ENCODE results near the gene IVNS1ABP.
"Not testable (repeated sequence)": the region's sequence is repeated elsewhere in the genome, so short reads cannot be mapped to it uniquely, and the experiment has no call there.

IVNS1ABP gene

GRCh38 chr1:185334182-185334581 lies 17.1 kb upstream of the IVNS1ABP start:
- no peak for DNase-seq (ENCODE audit: low spot score)

- no peak for DNase-seq (ENCODE audit: low spot score)
Measured at GRCh38 chr1:185328255-185328654, 11.2 kb upstream of the IVNS1ABP start.

DNA sequence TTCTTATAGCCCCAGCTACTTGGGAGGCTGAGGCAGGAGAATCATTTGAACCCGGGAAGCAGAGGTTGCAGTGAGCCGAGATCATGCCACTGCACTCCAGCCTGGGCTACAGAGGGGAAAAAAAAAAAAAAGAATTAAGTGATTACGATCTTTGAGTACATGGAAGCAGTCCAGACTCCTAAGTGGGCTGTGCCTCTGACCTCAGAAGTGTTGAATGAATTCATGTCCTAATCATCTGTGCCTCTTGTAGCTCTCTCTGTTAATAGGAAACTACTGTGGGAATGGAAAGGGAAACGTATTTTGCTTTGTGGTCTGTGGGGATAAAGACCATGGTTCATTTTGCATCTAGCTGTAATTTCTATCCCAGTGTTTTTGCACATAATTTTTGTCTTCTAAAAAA lies 8.4 kb upstream of the IVNS1ABP start:
- DNase-seq (ENCODE audit: low spot score): no peak

DNA sequence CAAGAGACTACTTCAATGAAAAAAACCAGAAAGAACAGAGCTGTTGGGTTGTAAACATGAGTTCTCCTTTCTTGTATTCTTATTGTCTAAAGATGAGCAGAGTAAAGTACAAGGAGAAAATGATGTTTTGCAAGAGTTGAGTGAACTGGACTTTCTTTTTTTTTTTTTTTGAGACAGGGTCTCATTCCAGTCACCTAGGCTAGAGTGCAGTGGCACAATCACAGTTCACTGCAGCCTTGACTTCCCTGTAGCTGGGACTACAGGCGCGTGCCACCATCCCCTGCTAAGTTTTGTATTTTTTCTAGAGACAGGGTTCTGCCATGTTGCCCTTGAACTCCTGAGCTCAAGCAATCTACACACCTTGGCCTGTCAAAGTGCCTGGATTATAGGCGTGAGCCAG lies 7.1 kb upstream of the IVNS1ABP start:
- DNase-seq (ENCODE audit: low spot score): no peak

DNA sequence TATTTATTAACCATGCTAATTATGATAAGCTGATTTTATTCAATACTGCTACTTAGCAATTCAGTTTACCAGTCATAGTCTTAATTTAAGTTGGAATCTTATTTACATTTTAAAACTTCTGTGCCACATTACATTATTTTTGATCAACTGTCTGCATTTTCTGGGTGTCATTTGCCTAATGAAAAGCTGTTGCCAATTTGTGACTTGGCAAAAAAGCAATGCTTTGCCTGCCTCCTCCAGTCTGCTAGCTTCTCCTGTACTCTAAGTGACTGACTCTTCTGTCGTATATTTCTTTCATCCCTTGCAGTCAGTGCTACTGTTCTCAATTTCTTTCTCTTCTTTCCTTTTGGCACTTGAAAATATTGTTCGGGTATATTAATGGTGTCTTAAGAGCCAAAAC lies 5.6 kb upstream of the IVNS1ABP start:
- DNase-seq (ENCODE audit: low spot score): no peak

DNA sequence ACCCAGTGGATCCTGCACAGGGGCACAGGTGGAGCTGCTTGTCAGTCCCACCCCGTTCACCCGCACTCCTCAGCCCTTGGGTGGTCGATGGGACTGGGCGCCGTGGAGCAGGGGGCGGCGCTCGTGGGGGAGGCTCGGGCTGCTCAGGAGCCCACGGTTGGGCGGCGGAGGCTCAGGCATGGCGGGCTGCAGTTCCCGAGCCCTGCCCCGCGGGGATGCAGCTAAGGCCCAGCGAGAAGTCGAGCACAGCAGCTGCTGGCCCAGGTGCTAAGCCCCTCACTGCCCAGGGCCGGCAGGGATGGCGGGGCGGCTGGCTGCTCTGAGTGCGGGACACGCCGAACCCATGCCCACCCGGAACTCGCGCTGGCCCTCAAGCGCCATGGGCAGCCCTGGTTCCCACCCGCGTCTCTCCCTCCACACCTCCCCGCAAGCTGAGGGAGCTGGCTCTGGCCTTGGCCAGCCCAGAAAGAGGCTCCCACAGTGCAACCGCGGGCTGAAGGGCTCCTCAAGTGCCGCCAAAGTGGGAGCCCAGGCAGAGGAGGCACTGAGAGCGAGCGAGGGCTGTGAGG lies 4.7 kb upstream of the IVNS1ABP start:
- DNase-seq (ENCODE audit: low spot score): not testable (repeated sequence)

DNA sequence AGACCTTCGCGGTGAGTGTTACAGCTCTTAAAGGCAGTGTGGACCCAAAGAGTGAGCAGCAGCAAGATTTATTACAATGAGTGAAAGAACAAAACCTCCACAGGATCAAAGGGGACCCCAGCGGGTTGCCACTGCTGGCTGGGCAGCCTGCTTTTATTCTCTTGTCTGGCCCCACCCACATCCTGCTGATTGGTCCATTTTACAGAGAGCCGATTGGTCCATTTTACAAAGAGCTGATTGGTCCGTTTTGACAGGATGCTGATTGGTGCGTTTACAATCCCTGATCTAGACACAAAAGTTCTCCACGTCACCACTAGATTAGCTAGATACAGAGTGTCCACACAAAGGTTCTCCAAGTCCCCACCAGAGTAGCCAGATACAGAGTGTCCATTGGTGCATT lies 4.1 kb upstream of the IVNS1ABP start:
- DNase-seq (ENCODE audit: low spot score): not testable (repeated sequence)

DNA sequence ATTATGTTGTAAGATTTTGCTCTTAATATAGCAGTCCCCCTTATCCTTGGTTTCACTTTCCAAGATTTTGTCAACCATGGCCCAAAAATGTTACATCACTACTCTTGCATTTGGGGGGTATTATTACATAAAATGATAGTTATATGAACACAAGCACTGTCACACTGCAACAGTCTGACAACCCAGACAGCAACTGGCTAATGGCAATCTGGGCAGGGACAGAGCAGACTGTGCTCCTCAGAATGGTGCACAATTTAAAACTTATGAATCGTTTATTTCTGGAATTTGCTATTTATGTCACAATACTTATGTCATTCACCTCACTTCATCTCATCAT lies 2.1 kb upstream of the IVNS1ABP start:
- no peak for DNase-seq (ENCODE audit: low spot score)

DNA sequence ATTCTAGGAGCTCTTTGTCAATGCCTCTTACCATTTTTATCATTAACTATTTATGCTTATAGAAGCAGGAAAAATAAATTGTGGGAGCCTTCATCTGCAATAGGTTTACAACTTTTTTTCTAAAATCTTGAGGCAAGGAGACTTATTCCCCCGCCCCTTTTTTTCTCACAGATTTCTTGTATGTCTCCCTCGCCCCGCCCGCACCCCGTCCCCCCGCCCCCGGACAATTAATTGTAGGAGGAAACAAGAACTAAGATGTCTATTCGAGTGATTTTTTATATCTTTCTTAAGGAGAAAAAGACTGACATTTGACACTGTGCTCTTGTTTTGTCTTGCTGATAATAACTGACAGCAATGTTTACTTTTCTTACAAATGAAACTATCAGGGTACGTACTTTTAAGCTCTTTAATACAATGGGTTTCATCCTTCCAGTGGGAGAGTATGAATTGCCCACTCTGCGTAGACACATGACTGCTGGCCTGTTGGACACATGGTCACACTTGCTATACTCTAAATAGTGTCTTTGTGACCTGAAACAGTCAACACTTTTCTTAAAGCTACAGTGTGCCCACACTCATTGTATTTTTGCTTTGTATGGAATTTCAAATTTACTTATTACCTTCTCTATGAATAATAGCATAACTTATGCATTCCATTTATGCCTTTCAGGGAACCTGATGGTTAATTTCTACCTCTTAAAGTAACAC lies 1.5 kb upstream of the IVNS1ABP start:
- peak; percentile 51 for DNase-seq (ENCODE audit: low spot score)

GRCh38 chr1:185317886-185318310 lies 855 bp upstream of the IVNS1ABP start:
- DNase-seq (ENCODE audit: low spot score): peak; percentile 55

- peak; percentile 95 for DNase-seq (ENCODE audit: low spot score)
Measured at GRCh38 chr1:185316163-185317033, 645 bp downstream of the IVNS1ABP start.

GRCh38 chr1:185315445-185316071 lies 1.5 kb downstream of the IVNS1ABP start:
- DNase-seq (ENCODE audit: low spot score): no peak

- DNase-seq (ENCODE audit: low spot score): no peak
Measured at GRCh38 chr1:185314411-185314810, 2.6 kb downstream of the IVNS1ABP start.

- DNase-seq (ENCODE audit: low spot score): no peak
Measured at GRCh38 chr1:185312361-185313138, 4.5 kb downstream of the IVNS1ABP start.

GRCh38 chr1:185311589-185312225 lies 5.3 kb downstream of the IVNS1ABP start:
- DNase-seq (ENCODE audit: low spot score): no peak

DNA sequence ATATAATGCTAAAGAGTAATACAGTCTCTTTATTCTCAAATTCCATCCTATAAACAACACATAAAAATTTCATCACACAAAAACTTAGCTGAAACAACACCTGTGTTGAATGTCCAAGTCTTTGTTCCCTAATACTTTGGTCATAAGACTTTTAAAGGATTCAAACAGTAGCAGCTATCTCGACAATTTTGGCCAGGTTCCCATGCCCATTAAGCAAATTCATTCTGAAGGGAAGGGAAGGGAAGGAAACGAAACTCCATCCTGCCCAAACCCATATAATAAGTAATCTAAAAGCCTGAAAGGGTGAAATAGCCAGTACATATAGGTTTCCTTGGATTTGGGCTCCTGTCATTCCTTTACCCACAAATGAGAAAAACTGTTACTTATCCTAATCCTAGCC lies 7.5 kb downstream of the IVNS1ABP start:
- no peak for DNase-seq (ENCODE audit: low spot score)

- no peak for DNase-seq (ENCODE audit: low spot score)
Measured at GRCh38 chr1:185308126-185308525, 8.9 kb downstream of the IVNS1ABP start.

DNA sequence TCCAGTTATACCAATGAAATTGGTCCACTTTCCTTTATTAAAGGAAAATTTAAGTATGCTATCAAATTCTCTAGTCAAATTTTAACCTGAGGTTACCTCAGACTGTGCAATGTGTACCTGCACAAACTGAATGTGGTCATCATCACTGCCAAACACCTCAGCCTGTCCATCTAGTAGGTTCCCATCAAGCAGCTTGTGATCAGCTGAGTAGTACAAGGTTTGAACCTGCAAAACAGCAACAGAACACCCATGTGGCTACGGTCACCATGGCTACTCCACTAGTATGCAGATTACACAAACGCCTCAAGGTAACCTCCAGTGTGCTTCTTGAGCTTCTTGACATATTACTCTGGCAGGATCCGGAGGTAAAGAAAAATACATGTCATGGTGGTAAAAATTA lies 11.6 kb downstream of the IVNS1ABP start:
- no peak for DNase-seq (ENCODE audit: low spot score)

DNA sequence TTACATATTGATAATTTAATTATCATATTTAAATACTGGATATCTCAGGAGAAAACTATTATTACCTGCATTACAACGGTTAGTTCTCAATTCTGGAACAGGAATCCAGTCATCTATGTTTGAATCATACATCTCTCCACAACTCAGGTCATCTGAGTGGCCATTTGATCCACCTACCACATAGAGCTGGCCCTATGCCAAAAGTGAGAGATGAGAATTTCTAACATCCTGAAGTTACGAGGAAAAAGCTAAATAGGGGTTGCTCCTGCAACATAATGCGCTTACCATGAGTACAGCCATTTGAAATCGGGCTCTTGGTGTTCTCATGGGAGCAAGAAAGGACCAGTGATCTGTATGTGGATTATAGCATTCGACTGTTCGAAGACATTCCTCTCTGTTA lies 16.9 kb downstream of the IVNS1ABP start:
- DNase-seq (ENCODE audit: low spot score): no peak

- no peak for DNase-seq (ENCODE audit: low spot score)
Measured at GRCh38 chr1:185297982-185298381, 19.1 kb downstream of the IVNS1ABP start.

GRCh38 chr1:185295091-185295490 lies 22.0 kb downstream of the IVNS1ABP start:
- no peak for DNase-seq (ENCODE audit: low spot score)

Data from globus pallidus (tissue), 1 donor.